Fibroblast of peridontal ligament (primary cell): ENCODE results near the gene ARMC9.
A peak's percentile ranks its signal among the peaks of the same experiment; 100 is the strongest.

Experiments
- DNase-seq: peaks from one replicate; pipeline ENCODE4 v3.0.0-alpha.2; 2010; ENCODE audit errors: extremely low read depth

The ARMC9 gene

DNA sequence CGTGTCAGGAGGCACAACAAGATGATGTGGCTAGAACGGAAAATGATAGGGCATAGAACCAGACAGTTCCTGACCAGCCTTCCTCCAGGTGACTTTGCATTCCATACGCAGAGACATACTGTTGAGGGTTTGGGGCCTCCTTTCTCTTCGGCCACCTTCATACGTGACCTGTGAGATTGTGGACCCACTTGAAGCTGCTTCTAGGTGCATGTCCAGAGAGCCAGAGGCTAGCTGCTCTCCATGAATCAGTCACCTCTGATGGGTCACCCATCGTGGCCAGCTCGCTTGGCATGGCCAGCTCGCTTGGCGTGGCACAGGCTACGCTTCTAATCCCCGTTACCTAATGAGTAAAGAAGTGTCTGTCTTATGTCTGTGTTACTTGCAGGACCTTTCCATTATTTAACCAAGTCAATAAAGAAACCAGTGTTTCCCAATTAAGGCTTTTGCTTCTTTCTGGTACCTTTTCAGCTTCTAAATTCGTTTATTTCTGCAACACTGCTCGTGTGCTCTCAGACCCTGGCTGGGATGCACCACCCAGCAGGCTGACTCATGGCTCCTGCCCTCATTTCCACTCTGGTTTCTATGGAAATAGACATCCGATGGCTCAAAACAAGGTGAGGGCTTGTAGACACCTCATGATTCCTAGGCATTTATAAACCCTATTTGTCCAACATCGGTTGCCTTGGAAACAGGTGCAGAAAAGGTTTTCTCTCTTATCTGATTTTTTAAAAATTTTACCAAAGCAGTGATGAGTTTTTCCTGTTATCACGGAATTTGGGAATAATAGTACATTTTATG lies 110.4 kb downstream of the ARMC9 start:
- peak; percentile 3 for DNase-seq

GRCh38 chr2:231312066-231312465 lies 113.6 kb downstream of the ARMC9 start:
- DNase-seq, result no peak

DNA sequence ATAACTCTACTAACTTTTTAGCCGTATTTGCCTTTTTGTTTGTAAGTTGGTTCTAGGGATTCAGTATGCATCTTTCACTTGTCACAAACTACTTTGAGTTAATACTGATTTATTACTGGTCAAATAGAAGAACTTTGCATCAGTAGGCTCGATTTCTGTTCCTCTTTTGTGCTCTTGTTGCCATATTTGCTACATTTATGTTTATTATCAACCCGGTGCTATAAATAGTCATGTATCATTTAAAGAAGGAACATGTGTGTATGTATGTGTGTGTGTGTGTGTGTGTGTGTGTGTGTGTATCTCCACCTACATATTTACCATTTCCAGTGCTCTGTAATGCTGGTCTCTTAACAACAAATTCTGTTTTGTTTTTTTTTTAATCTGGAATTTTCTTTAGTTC lies 117.5 kb downstream of the ARMC9 start:
- no peak for DNase-seq

DNA sequence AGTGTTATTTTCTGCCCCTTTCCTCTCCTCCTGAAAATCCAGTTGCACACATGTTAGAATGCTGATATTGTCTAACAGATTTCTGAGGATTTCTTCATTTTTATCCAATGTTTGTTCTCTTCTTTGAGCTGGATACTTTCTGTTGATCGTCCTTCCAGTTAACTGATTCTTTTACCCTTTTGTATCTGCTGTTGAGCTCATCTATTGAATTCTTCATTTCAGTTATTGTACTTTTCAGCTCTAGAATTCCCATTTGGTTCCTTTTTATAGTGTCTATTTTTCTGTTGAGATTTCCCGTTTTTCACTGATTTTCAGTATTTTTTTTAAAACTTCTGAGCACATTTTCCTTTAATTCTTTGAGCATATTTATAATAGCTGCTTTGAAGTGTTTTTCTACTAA lies 119.1 kb downstream of the ARMC9 start:
- no peak for DNase-seq

DNA sequence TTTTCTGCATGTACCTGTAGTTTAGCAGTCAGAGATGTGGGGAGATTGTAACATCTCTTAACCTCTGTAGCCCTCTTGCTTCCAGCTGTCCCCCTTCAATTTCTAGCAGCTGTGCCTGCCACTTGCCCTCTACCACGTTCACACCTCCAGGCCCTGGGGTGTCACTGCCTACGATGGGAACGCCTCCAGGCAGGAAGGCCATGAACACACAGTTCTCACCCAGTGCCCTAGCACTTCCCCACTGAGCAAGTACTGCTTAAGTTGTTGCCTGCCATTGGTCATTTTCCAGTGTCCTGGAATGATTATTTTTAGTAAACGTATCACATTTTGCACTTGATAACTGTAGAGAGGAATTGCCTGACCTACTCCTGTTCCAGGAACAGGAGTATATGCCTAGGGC lies 120.0 kb downstream of the ARMC9 start:
- no peak for DNase-seq

GRCh38 chr2:231318954-231319353 lies 120.5 kb downstream of the ARMC9 start:
- no peak for DNase-seq

DNA sequence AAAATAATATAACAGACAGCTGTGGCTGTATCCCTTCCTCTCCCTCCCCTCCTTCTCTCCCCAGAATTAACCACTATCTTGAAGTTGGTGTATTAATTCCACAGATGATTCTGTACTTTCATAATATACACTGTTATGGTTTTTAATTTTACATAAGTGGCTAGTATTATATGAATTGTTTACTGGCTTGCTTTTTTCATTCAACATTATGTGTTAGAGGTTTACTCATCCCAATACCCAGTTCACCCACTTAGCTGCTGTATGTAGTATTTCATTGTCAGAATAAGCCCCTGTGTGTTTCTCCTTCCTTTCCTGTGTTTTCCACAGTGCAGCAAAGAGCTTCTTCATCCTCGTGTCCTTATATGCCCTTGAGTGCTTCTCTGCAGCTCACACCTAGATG lies 121.4 kb downstream of the ARMC9 start:
- DNase-seq, result no peak

DNA sequence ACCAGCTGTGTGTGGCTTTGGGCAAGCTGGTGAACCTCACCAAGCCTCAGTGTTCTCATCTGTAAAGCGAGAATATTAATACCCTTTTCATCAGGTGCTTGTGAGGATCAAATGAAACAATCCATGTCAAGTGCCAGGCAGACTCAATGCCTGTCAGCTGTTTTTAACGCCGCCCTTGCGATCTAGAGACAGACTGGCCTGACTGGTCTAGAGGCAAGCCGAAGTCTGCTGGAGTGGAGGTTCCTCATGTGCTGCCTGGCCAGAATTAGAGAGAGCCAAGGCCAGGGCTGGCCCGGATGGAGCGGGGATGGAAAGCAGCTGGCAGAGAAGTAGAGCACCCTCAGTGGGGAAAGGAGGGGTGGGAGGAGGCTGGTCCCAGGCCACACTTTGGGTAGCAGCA lies 122.6 kb downstream of the ARMC9 start:
- DNase-seq, result no peak

DNA sequence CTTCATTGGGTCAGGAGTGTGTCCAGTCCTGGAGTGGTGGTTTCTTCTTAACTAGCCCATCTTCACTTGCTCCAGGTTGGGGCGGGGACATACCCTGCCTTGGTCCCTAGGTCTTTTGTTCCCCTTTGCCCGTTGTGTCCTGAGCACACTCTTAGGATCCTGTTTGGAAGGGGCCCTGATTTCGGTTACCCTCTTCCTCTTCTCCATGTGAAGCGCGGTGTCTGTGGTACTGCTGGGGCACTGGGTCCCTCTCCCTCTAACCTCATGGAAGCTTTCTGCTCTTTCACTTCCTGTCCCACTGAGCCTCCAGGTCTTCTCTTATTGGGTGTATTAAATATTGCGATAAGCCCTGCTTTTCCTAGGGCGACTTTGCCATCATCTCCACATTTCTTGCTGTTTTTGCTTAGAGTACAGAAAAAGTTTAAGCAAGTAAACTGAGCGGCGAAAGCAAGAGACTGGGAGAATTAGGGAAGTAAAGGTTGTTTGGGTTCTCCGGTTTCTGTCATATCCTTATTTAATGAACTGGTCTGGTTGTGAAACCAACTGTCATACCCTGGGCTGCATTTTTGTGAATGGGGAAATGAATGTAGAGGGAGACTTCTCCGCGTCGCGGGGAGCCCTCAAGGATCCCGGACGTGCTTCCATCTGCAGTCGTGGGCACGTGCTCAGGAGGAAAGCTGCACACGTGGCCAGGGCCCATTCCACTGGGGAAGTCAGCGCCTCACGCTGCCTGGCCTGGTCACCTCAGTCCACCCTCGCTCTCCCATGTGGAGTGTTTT lies 123.3 kb downstream of the ARMC9 start:
- DNase-seq, result no peak

GRCh38 chr2:231323316-231323715 lies 124.9 kb downstream of the ARMC9 start:
- DNase-seq, result no peak

GRCh38 chr2:231325826-231326225 lies 127.4 kb downstream of the ARMC9 start:
- no peak for DNase-seq

DNA sequence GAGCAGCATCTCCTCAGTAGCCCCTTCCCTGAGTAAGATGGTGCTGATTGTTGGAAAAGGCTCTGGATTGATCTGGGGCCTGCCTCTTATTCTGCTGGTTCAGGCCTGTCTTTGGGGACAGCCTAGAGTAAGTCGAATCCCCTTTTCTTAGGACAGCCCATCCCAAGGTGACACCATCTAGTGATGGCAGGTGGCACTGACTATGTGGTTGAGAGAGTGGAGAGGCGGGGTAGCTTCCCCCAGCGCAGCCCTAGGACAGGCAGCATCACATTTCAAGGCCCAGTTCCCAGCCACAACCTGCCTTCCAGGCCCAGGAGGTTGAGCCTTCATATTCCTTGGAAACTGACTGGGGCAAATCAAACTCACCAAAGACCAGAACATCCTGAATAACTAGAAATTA lies 128.0 kb downstream of the ARMC9 start:
- no peak for DNase-seq

DNA sequence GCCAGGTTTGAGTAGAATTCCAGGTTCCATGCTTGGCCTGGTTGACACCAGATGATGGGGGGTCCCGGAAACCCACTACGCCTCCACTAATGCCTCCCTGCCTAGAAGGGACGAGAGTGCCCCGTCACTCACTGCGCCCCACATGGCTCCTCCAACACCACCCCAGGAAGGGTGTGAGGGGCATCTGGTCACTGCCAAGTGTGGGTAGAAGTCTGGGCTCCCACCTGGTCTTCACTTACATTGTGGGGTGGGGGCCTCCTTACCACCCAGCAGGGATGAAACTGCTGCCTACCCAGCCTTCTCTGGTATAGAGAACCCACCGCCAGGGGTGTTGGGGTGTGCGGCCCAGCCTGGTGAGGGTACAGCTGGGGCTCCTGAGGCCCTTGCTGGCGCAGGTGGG lies 131.9 kb downstream of the ARMC9 start:
- no peak for DNase-seq

DNA sequence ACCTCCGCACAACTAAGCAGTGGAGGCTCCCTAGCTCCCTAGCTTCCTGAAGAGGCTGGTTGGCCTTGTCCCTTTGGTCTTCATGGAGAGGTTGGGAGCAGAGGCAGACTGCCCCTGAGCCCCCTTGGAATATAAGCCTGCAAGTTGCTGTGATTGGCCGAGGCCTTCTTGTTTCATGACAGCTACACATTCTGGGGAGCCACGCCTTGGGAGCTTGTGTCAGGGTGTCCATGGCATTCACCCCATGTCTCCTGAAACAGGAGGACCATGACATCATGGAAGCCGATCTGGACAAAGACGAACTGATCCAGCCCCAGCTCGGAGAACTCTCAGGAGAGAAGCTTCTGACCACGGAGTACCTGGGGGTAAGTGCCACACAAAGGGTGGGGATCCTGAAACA lies 133.1 kb downstream of the ARMC9 start:
- no peak for DNase-seq

GRCh38 chr2:231332388-231332787 lies 134.0 kb downstream of the ARMC9 start:
- DNase-seq, result no peak

DNA sequence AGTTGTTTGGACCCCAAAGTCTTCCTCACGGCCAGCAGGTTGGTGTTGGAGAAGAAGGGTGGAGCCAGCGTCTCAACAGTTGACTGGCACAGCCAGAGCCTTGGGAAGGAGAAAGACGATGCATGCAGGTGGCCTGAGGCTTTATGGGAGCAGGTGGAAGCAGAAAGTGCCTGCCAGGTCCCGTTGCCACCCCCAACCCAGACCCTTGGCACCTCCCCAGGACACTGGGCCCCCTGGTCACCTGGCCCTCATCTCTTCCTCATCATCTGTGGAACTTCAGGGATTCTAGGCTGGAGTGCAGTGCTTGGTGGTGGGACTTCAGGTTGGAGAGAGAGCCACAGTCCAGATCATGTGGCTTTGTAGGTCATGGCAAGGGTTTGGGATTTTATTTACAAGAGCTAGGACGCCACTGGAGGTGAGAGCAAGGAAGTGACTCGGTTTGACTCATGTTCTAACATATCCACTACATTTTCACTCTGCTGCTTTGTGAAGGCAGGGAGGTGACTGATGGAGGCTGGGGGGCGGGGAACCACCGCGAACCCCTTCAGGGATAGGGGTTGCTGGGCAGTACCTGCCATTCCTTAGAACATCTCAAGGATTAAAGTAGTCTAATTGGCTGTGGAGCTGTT lies 134.6 kb downstream of the ARMC9 start:
- no peak for DNase-seq

- DNase-seq, result no peak
Measured at GRCh38 chr2:231334179-231334930, 135.9 kb downstream of the ARMC9 start.

- no peak for DNase-seq
Measured at GRCh38 chr2:231334981-231335380, 136.6 kb downstream of the ARMC9 start.

GRCh38 chr2:231335591-231335990 lies 137.2 kb downstream of the ARMC9 start:
- no peak for DNase-seq

DNA sequence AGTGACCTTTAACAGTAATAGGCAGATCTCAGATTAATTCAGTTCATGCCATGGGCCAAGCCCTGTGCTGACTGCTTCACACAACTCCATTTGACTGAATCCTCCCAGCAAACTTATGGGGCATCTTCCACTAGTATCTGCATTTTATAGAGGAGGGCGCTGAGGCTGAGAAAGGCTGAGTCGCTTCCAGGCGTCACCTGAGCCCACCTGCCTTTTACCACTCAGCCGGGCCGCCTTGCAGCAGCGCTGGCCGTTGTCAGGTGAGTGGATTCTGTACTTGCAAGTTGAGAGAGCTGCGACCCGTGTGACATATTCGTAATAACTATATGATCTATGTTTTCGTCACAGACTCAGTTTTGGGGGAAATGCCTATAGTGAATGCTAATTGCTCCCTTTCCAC lies 137.8 kb downstream of the ARMC9 start:
- no peak for DNase-seq

DNA sequence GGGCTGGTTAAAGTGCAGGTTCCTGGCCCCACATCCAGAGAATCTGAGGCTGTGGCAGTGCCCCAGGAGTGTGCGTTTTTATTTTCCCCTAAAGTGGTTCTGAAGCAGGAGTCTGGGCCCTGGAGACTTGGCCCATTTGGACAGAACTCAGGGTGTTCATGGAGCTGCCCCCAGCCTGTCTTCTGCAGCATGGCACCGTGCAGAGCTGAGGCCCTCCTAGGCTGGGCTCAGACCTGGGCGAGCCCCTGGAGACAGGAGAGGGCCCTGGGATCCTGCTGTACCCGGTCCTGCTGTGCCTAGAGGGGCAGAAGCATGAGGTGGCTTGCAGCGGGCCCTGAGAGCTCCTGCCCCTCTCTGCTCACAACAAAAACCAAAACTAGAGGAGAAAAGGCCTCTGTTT lies 138.3 kb downstream of the ARMC9 start:
- DNase-seq, result no peak
